NOMO-1 (cell line): ENCODE data around the gene DDX1.

Experiments
- DNase-seq, 2 experiments: peaks; one replicate each; lab custom pipeline; 2025; ENCODE audit not compliant: unreplicated experiment in 2 of 2; lab: John Stamatoyannopoulos, UW

DDX1 gene

GRCh38 chr2:15642011-15642814 lies 50.5 kb downstream of the DDX1 start:
- DNase-seq = no peak

- DNase-seq = no peak
Measured at GRCh38 chr2:15642815-15643500, 51.3 kb downstream of the DDX1 start.

DNA sequence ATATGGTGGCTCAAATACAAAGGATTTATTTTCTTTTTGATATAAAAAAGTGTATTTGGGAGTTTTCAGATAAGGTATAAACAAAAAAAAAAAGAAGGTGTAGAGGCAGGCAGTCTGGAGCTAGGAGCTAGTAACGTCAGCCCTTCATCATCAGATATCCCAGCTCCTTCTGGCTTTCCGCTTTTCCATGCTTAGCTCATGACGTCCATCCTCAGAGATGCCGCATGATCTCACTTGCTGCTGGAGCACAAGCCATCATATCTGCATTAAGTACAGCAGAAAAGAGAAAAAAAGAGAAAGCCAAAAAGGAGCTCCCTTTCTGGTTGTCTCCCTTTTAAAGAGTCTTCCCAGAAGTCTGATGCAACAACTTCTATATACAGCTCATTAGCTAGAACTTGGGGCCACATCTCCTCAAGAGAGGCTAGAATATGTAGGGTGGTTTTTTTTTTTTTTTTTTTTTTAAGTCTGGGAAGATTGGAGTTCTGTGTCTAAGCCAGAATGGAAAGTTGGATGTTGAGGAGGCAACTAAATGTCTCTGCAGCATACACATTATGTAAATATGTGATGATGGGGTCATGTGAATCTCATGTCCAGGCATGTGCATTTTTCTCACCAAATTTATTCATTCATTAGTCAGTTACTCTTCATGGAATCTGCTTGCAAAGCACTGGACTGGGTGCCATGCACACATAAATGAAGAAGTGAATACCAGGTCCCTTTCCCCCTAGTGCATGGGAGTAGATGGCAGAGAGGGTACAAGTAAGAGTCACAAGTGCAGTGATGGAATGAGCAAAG lies 52.3 kb downstream of the DDX1 start:
- DNase-seq = no peak

- DNase-seq = no peak
Measured at GRCh38 chr2:15645300-15645699, 53.6 kb downstream of the DDX1 start.

DNA sequence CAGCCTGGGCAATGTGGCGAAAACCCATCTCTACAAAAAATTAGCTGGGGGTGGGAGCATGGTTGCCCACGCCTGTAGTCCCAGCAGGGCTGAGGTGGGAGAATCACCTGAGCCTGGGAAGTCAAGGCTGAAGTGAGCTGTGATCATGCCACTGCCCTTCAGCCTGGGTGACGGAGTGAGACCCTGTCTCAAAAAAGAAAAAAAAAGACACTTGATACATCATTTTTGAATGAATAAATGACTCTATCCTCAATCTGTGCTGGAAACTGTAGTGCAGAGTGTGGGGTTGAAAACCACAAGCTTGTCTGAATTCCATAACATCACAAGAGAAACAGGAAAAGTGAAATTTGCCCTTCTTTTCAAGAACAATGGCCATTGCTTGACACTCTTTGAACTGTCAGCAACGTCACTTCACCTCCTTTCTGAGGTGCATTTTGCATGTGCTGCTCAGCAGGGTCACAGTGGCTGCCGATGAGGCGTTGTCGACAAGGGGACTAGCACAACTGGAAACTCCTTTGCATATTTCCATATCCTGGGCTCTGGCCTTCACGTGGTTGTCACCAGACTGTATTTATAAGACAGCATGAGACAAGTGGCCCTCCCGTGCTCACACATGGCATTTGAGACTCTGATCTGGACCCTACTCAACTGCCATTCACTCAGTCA lies 54.2 kb downstream of the DDX1 start:
- no peak for DNase-seq

GRCh38 chr2:15646661-15647060 lies 55.0 kb downstream of the DDX1 start:
- no peak for DNase-seq

- DNase-seq = no peak
Measured at GRCh38 chr2:15647622-15648590, 56.2 kb downstream of the DDX1 start.

DNA sequence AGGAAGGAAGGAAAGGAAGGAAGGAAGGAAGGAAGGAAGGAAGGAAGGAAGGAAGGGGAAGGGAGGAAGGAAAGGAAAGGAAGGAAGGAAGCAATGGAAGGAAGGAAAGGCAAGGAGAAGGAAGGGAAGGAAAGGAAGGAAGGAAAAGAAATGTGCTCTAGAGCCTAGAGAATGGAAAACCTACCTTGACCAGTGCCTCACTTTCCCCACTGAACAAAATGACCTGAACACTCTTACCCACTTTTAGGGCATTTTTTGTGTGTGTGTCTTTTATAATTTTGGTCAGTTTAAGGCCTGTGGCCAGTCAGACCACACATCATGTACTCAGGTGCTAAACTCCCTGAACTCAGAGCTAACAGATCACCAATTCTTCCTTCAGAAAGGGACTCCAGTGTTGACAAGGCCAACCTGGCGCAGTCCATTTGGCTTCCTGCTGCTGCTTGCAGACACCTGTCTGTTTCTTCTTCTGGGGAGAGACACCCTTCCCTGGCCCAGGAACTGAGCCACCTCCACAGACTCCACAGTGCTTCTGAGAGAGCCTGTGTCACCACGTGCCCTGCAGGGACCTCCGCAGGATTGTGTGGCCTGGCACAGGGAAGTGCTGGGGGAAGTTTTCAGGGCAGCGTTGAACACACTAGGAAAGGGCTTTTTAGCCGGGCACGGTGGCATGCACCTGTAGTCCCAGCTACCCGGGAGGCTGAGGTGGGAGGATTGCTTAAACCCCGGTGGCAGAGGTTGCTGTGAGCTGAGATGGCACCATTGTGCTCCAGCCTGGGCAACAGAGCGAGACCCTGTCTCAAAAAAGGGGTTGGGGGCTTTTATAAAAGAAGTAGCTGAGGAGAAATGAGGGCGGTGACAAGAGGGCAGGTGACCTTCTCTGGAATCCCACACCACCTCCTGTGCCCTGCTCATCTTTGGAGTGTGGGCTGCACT lies 57.2 kb downstream of the DDX1 start:
- DNase-seq = no peak

DNA sequence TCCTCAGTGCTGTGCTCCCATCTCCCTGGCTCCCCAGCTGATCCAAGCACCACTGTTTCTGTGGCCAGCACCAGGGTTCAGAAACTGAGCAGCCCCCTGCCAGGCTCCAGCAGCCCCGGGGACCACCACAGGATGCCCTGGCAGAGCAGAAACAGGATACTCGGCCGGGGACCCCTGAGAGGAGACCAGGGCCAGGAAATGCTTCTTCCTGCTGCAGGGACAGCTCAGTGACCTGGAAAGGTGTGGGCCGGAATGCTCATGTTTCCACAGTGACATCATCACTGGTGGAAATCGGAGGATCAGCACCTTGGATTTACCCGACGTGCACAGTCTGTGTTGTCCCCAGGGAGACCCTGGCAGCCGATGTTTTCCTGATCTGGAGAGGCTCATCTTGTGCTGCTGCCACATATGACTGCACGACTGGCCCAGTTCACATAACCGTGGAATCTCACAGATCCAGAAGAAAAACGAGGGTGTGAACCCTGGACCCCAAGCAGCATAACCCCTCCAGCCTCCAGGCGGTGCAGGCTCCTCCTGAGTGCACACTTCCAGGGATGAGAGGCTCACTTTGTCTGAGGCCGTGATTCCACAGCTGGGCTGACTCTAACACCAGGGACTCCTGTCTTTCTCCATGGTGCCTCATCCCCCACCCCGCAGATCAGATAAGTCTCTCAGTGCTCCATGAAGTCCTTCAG lies 58.0 kb downstream of the DDX1 start:
- no peak for DNase-seq

GRCh38 chr2:15650616-15651366 lies 59.1 kb downstream of the DDX1 start:
- DNase-seq = no peak

GRCh38 chr2:15651367-15651727 lies 59.7 kb downstream of the DDX1 start:
- no peak for DNase-seq

DNA sequence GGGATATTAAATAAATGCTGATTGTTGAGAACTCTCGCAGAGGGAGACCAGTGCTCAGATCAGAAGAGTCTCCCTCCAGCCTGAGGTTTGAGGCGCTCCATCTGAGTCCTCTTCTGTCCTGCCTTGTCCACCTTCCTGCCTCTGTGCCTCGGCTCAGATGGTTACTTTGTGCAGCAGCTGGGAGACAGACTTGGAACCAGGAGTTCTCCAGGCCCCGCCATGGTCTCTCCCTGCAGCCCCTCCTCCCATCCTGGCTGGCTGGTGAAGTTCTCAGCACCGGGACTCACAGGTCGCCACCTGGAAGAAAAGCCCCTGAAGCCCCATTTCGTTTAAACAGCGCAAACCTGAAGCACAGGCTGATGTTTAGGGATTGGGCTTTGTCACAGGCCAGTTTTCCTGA lies 60.6 kb downstream of the DDX1 start:
- DNase-seq = no peak

GRCh38 chr2:15652801-15653200 lies 61.1 kb downstream of the DDX1 start:
- no peak for DNase-seq

GRCh38 chr2:15653806-15654726 lies 62.4 kb downstream of the DDX1 start:
- no peak for DNase-seq

GRCh38 chr2:15654727-15655073 lies 63.0 kb downstream of the DDX1 start:
- DNase-seq = no peak

GRCh38 chr2:15655123-15655887 lies 63.6 kb downstream of the DDX1 start:
- no peak for DNase-seq
